ENCODE data around the gene NCKAP5.

Gene NCKAP5

DNA sequence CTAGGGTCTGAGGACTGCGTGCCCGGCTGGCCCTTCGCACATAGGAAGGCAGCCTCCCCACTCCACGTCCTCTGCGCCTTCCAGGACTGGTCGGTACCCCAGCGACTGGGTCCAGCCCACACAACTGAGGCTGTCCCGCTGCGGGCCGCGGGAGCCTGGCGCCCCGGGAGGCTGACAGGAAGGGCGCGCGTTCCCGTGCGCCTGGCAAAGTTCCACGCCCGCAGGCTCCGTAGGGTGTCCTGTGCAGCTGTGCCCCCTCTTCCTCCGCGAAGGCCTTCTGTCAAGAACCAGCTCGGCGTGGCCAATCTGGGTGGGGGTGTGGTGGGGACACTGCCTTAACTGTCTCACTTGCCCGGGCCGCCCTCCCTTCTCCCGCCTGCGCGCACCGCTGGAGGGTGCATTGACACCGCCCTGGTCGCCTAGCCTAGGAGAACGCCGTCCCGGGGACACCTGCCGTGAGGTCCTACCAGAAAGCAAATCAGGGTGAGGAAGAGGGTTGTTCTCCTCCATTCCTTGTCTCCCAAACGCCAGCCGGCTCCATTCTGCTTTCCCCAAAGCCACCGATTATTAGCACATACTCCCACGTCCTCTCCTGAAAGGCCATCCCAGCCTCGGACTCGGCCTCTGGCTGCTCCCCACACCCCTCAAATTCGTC is 897.6 kb downstream of the NCKAP5 start:
- TF ChIP-seq EP300 (IDR thresholded peaks at IDR 0.05; ENCODE audit: borderline replicate concordance) (no peak), NFIC (IDR thresholded peaks at IDR 0.05) (peak; percentile 69), CEBPB (IDR thresholded peaks at IDR 0.05) (no peak)
- TF ChIP-seq, protein P1, sequence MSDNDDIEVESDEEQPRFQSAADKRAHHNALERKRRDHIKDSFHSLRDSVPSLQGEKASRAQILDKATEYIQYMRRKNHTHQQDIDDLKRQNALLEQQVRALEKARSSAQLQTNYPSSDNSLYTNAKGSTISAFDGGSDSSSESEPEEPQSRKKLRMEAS (IDR thresholded peaks at IDR 0.05): peak; percentile 31; the same call in 1 of the 2 replicates
- TF ChIP-seq, protein P2, sequence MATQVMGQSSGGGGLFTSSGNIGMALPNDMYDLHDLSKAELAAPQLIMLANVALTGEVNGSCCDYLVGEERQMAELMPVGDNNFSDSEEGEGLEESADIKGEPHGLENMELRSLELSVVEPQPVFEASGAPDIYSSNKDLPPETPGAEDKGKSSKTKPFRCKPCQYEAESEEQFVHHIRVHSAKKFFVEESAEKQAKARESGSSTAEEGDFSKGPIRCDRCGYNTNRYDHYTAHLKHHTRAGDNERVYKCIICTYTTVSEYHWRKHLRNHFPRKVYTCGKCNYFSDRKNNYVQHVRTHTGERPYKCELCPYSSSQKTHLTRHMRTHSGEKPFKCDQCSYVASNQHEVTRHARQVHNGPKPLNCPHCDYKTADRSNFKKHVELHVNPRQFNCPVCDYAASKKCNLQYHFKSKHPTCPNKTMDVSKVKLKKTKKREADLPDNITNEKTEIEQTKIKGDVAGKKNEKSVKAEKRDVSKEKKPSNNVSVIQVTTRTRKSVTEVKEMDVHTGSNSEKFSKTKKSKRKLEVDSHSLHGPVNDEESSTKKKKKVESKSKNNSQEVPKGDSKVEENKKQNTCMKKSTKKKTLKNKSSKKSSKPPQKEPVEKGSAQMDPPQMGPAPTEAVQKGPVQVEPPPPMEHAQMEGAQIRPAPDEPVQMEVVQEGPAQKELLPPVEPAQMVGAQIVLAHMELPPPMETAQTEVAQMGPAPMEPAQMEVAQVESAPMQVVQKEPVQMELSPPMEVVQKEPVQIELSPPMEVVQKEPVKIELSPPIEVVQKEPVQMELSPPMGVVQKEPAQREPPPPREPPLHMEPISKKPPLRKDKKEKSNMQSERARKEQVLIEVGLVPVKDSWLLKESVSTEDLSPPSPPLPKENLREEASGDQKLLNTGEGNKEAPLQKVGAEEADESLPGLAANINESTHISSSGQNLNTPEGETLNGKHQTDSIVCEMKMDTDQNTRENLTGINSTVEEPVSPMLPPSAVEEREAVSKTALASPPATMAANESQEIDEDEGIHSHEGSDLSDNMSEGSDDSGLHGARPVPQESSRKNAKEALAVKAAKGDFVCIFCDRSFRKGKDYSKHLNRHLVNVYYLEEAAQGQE (IDR thresholded peaks at IDR 0.05; ENCODE audit: low read depth): no peak
- TF ChIP-seq, protein P3, sequence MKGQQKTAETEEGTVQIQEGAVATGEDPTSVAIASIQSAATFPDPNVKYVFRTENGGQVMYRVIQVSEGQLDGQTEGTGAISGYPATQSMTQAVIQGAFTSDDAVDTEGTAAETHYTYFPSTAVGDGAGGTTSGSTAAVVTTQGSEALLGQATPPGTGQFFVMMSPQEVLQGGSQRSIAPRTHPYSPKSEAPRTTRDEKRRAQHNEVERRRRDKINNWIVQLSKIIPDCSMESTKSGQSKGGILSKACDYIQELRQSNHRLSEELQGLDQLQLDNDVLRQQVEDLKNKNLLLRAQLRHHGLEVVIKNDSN (IDR thresholded peaks at IDR 0.05): no peak

DNA sequence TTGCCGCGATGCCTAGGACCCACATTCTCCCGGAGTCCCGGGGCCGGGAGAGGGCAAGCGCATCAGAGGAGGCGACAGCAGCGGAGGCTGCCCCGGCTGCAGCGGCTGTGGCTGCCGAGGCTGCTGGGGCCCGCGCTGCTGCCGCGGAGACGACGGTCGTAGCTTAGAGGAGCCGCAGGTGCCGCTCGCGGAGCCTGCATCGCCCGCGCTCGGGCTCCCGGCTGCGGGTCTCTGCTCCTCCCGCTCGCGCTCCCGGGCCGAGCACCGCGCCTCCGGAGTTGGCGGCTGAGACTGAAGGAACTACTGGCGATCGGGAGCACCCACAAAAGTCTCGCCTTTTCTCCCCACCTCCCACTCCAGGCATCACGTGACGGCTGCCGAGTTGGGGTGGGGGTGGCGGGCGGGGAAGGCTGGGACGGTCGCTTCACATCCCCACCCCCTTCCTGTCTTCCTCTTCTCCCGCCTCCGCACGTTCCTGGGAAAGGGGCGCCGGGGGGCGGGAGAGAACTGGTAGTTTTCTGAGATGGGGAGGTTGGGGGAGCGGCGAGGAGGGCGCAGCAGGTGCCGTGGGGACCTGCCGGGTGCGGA is 898.3 kb downstream of the NCKAP5 start, which contains the start of gene LYPD1:
Gene LYPD1, minus strand, starts transcription at position 298 of the 588 bp plus-strand sequence. Its CDS starts 273 bp downstream, at position 25.
- peak; percentile 6; the same call in 1 of the 2 replicates for TF ChIP-seq EGR1 (IDR thresholded peaks at IDR 0.05)
- TF ChIP-seq TEAD4 (IDR thresholded peaks at IDR 0.05): no peak
- TF ChIP-seq, protein P3 (IDR thresholded peaks at IDR 0.05): peak; percentile 94

DNA sequence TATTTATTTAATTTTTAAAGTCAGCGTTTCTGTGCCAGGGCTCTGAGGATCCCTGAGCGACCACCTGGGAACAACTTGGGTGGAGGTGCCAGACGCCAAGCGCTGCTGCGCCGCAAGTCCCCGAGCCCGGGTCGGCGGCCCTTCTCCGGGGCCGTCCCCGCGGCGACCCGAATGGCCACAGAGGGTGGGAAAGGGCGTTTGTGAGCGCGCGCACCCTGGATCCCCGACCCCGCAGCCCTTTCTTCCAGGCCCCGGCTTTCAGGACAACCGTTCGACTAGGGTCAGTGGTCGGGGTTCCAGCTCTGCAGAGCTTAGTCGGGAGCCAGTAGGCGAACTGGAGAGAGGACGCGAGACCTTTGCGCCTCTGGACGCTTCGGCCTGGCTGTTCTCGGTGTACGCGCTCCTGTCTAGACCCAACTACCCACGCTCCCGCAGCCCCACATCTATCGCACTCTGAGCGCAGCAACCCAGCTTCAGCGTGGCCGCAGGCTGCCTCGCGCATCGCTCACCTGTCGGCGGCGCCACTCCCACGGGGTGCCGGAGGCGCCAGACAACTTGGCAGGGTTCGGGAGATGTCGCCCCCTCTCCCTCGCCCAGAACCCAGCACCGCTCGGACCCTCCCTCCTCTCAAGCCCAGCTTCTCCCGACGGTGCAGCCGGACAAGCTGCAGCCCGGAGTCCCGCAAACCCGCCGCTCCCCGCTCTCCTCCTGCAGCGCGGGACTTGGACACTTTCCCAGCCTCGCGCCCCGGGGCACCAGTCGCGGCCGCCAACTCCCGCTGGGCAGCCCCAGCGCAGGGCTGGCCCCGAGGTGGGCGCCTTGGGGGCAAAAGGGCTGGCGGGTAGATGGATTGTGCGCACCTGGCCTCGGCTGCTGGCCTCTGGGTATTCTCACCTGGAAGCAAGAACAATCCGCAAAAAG is 899.0 kb downstream of the NCKAP5 start:
- TF ChIP-seq CEBPB (IDR thresholded peaks at IDR 0.05) (no peak), NFIC (IDR thresholded peaks at IDR 0.05) (peak; percentile 75), TCF12 (IDR thresholded peaks at IDR 0.05; ENCODE audit: low read depth) (0 out of 2 replicates have a peak, but pooled peaks have one; percentile 41), TEAD4 (IDR thresholded peaks at IDR 0.05) (no peak)

DNA sequence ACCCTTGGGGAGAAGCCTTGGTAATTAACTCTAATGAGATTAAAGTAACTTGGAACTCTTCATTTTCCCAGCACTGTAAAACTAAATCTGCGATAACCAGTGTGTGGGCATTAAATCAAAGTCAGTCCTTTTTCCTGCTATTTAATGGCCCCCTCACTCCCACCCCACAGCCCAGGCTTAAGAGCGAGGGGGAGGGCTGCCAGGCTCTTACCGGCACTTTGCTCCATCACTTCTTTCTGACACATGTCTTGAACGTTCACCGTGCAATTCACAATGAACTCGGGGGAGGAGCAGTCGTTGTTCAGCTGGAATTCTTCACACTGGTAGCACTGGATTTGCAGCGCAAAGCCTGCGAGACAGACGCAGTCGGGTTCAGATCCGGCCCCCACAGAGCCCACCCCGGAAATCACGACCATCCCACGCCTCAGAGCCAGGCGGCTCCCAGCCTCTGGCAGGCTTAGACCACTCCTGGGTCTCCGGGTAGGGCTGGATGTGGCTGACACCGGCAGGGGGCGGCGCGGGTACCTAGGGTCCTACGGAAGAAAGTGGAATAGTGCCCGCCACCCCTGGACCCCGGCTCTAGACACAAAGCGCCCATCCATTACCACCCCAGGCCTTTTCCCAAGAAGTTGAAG is 900.0 kb downstream of the NCKAP5 start:
- TF ChIP-seq ZBTB7A (IDR thresholded peaks at IDR 0.05; ENCODE audit: low read depth) (no peak), TEAD4 (IDR thresholded peaks at IDR 0.05) (no peak), CREB1 (IDR thresholded peaks at IDR 0.05; ENCODE audit: low read depth) (no peak)

DNA sequence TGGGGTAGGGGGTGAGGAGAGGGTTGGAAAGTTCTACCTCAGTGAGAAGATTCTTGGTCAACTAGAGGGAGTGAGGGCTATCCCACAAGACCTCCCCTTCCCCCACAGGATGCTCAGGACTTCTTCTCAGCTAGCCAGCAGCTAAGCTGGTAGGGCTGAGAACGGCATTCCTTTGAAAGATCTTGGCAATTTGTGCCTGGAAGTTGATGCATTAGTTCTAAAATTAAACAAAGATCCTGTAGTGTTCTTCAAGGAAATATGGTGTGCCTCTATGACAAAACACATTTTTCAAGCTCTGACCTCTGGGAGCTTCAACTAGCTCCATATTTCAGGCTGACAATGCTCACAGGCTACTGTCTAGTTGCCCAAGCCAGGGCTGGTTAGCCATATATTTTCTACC is 900.6 kb downstream of the NCKAP5 start:
- TF ChIP-seq CREB1 (IDR thresholded peaks at IDR 0.05; ENCODE audit: low read depth): no peak
- no peak for TF ChIP-seq TCF12 (IDR thresholded peaks at IDR 0.05; ENCODE audit: low read depth)
- no peak for TF ChIP-seq TAF1 (IDR thresholded peaks at IDR 0.05; ENCODE audit: low read depth)
- no peak for TF ChIP-seq YY1 (IDR thresholded peaks at IDR 0.05; ENCODE audit: low read depth)
- no peak for TF ChIP-seq RAD21 (IDR thresholded peaks at IDR 0.05; ENCODE audit: low read depth)
- TF ChIP-seq NFIC (IDR thresholded peaks at IDR 0.05): no peak
- no peak for TF ChIP-seq TEAD4 (IDR thresholded peaks at IDR 0.05)

DNA sequence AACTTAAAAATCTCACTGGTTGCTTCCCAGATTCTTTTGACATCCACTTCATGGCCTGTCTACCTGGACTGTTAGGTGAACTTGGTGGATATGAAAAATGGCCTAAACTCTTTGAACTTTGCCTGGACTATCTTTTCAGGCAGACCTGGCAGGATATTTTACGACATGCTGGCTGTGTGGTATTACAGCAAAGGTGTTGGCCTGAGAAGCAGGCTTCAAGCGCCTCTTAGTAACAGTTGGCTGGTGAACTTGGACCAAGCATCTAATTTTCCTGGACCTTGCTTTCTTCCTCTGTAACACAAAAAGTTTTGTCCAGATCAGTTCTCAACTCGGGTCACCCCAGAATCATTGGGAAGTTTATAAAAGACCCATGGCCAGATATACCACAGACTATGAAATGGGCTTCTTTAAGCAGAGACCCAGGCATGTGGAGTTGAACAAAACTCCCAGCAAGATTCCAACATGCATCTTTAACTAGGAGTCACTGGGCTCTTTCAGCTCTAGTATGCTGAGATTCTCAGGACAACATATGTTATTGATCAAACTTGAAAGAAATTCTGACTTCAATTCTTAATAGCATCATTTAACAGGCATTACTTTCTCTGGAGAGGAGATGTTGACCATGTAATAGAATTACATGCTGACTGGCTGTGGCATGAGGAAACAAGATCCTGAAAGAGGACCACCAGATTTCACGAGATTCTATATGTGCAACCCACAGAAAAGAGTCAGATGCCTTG is 902.7 kb downstream of the NCKAP5 start:
- no peak for TF ChIP-seq EP300 (IDR thresholded peaks at IDR 0.05; ENCODE audit: borderline replicate concordance)
- TF ChIP-seq FOXM1 (IDR thresholded peaks at IDR 0.05; ENCODE audit: borderline replicate concordance, low read depth): no peak
- TF ChIP-seq TEAD4 (IDR thresholded peaks at IDR 0.05): no peak
- no peak for TF ChIP-seq YY1 (IDR thresholded peaks at IDR 0.05; ENCODE audit: low read depth)
- TF ChIP-seq, protein P1 (IDR thresholded peaks at IDR 0.05): no peak
- no peak for TF ChIP-seq CEBPB (IDR thresholded peaks at IDR 0.05)
- TF ChIP-seq CREB1 (IDR thresholded peaks at IDR 0.05; ENCODE audit: low read depth): no peak
- no peak for TF ChIP-seq TCF12 (IDR thresholded peaks at IDR 0.05; ENCODE audit: low read depth)
- TF ChIP-seq RAD21 (IDR thresholded peaks at IDR 0.05; ENCODE audit: low read depth): no peak
- no peak for TF ChIP-seq NFIC (IDR thresholded peaks at IDR 0.05)
- no peak for TF ChIP-seq EGR1 (IDR thresholded peaks at IDR 0.05)
- TF ChIP-seq, protein P3 (IDR thresholded peaks at IDR 0.05): no peak
- TF ChIP-seq, protein P2 (IDR thresholded peaks at IDR 0.05; ENCODE audit: low read depth): no peak
- TF ChIP-seq TAF1 (IDR thresholded peaks at IDR 0.05; ENCODE audit: low read depth): no peak
- TF ChIP-seq ZBTB7A (IDR thresholded peaks at IDR 0.05; ENCODE audit: low read depth): no peak
